ENCODE measurements around the gene ZBTB12.
"Not testable (repeated sequence)": the region's sequence is repeated elsewhere in the genome, so short reads cannot be mapped to it uniquely, and the experiment has no call there.

The ZBTB12 gene

DNA sequence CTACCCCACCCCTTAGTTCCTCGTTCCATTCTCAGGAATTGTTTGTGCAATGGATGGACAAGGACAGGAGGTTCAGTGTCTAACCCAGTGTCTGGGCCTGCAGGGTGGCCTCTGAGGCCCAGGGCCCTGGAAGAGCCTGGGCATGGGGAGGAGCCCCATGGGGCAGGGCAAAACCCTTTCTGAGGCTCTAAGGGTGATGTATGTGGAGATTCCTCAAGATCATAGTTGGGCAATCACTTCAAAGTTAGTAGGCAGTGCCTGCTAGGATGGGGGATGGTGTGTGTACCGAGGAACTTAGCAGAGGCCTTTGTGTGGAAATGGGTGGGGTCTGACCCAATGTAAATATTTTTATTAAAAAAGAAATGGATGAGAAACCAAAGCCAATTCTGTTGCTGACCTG is 18.9 kb upstream of the ZBTB12 start:
- no peak for DNase-seq

DNA sequence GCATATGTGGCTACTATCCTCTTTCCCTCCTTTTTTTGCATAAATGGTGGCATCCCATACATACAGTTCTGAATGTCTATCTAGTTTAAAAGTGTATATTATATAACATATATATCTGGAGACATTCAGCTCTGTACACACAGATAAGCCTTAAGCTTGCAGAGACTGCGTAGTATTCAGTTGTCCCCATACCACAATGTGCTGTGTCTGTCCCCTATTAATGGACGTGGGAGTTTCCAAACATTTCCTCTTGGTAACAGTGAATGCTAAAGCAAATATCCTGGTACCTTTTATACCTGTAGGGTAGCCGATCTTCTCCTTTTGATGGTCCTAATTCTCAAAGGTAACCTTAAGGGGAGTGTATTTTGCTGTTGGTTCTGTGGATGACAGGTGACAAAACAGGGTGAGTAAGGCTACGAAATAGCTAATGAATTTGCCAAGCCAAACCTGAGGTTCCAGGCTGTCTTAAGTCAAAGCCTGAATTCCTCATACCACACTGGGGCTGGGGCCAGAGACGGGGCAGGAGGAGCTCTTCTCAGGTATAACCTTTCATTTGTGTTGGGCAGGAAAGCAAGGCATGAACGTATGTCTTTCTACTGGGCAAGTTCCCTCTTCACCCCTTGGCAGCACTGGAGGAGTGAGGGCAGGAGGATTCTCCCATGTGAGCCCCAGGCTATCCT is 17.9 kb upstream of the ZBTB12 start:
- no peak for DNase-seq

DNA sequence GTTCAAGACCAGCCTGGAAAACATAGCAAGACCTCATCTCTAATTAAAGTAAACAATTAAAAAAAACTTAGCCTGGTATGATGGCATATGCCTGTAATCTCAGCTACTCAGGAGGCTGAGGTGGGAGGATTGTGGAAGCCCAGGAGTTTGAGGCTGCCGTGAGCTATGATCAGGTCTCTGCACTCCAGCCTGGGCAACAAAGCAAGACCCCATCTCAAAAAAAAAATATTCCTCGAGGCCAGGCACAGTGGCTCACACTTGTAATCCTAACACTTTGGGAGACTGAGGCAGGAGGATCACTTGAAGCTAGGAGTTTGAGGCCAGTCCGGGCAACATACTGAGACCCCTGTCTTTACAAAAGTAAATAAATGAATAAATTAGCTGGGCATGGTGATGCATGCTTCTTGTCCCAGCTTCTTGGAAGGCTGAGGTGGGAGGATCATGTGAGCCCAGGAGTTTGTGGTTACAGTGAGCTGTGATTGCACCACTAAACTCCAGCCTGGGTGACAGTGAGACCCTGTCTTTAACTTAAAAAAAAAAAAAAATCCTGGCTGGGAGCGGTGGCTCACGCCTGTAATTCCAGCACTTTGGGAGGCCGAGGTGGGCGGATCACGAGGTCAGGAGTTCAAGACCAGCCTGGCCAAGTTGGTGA is 16.3 kb upstream of the ZBTB12 start:
- no peak for DNase-seq

DNA sequence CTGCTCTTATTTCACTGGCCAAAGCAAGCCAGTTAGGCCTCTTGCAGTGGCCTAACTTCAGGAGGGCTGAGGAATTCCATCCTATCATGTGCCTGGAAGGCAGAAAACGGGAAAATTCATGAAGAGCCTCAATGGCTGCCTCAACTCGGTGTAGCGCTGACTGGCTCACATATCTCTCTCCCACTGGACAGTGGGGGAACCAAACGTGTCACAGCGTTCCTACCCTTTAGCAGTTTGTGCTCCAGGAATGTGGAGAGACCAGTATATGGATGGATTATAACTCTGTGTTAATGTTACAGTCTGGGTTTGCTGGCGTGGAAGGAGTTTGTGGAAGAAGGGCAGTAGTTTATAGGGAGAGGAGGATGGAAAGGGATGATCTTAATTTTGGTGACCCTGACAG is 13.9 kb upstream of the ZBTB12 start:
- DNase-seq = no peak

- DNase-seq = no peak
These were observed 13.5 kb upstream of the ZBTB12 start for GRCh38 chr6:31915351-31915750.

GRCh38 chr6:31911826-31912585 is 10.1 kb upstream of the ZBTB12 start:
- no peak for DNase-seq

DNA sequence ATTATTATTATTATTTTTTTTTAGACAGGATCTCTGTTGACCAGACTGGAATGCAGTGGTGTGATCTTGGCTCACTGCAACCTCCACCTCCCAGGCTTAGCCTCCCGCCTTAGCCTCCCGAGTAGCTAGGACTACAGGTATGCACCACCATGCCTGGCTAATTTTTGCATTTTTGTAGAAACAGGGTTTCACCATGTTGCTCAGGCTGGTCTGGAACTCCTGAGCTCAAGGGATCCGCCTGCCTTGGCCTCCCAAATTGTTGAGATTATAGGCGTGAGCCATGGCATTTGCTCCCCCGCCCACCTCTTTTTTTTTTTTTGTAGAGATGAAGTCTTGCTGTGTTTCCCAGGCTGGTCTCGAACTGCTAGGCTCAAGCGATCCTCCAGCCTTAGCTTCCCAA is 7.4 kb upstream of the ZBTB12 start:
- not testable (repeated sequence) for DNase-seq

DNA sequence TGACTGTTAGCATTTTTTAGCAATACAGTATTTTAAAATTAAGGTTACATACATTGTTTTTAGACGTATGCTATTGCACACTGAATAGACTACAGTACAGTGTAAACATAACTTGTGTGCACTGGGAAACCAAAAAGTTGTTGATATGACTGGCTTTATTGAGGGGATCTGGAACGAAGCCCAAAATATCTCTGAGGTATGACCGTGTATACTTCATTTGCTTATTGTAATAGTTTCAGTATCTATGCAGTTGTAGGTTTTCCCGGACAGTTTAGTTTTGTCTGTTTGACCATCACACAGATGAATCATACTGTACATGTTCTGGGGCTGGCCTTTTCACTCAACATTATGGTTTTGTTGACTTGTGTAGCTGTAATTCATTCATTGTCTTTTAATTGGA is 6.9 kb upstream of the ZBTB12 start:
- no peak for DNase-seq

- not testable (repeated sequence) for DNase-seq
These were observed 6.4 kb upstream of the ZBTB12 start for GRCh38 chr6:31908255-31908654.

DNA sequence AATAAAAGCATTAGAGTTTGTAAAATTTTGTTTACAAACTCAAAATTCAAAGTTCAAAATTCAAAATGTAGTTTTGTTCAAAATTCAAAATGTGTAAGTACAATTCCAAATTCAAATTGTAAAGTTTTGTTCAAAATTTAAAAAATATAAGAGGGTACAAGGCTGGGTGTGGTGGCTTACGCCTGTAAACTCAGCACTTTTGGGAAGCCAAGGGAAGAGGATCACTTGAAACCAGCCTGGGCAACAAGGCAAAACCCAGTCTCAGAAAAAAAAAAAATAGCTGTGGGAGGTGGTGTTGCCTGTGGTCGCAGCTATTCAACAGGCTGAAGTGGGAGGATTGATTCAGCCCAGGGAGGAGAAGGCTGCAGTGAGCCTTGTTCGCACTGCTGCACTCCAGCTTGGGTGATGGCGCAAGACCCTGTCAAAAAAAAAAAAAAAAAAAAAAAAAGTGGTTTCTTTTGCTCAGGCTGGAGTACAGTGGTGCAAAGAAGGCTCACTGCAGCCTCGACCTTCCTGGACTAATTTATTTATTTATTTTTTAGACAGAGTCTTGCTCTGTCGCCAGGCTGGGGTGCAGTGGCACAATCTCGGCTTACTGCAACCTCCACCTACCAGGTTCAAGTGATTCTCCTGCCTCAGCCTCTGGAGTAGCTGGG is 5.4 kb upstream of the ZBTB12 start:
- no peak for DNase-seq

DNA sequence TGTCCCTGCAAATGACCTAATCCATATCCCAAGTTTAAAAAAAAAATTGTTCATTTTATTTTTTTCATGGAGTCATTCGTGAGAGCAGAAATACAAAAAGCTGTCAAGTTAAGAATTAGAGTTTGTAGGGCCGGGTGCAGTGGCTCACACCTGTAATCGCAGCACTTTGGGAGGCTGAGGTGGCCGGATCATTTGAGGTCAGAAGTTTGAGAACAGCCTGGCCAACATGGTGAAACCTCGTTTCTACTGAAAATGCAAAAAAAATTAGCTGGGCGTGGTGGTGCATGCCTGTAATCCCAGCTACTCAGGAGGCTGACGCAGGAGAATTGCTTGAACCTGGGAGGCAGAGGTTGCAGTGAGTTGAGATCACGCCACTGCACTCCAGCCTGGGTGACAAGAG is 4.8 kb upstream of the ZBTB12 start:
- DNase-seq = not testable (repeated sequence)

DNA sequence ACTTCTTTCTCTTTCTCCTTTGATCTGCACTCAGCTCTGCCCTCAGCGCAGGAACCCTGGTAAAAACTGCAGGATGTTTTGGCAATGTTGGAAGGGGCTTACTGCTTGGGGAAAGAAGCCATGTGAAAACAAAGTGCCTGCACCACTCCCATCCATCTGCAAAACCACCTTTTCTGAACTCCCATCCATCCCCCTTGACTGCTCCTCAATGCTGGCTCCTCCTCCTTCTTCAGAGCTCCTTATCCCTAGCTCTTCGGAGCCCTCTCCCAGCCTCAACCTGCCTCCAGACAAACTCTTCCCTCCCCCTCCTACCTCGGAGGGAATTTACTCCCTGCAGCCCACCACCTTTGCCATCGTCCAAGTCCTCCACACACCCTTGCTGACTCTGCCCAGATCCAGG is 4.2 kb upstream of the ZBTB12 start:
- DNase-seq = no peak

GRCh38 chr6:31905041-31905440 is 3.2 kb upstream of the ZBTB12 start:
- DNase-seq = no peak

DNA sequence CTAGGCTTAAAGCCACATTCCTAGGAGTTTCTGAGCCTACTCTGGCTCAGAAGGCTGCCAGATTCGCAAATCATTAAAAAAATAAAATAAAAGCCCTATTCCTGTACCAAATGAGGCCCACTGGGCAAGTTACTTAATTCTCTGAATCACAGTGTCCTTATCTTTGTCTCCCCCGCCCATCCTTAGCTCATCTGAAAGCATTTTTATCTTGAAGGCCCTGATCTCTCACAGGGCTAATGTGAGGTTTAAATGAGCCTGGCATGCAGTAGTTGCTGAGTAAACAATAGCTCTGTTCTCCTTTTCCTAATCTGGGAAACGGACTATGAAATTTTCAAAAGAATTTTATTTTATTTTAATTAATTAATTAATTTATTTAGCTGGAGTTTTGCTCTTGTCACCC is 2.1 kb upstream of the ZBTB12 start:
- DNase-seq = no peak

DNA sequence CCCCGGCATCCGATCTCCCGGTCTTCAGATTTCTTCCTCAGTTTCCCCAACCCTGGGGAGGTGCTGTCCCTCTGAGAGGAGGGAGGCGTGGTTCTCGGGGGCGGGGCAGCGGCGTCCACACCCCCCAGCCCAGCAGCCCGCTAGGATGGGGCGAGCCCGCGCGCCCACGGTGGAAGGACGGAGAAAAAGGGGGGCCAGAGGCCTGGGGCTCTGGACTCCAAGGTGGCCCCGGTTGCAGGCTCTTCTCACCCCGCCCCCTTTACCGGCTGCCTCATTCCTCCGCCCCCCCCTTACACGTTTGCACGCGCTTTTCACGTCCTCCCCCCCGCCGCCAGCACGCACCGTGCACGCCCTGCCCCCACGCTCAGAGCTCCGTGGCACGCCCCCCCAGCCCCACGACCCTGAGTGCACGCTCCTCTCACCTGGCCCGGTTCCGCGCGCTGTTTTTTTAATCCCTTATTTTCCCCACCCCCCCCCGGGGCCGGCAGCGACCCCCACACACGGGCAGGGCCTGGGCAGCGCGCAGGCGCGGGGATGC is 402 bp downstream of the ZBTB12 start:
- peak; percentile 34 to 57 for DNase-seq

DNA sequence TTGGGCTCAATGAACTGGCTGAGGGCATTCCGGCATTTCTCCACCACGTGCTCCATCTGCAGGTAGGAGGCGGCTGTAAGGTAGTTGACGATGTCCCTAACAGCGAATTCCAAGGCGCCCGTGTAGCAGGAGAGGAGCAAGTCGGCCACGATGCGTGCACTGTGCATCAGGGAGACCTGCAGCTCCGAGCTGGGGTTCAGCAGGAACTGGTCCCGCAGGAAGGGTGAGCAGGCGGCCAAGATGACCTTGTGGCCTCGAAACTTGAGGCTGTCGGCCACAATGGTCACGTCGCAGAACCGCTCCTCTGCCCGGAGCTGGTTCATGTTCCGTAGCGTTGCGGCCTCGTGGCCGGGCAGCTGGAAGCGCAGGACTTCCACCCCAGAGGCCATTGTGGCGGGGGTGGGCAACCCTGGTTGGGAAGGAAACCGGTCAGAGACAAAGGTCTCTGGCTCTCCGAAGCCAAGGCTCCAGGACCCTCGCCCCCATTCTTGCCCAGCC is 920 bp downstream of the ZBTB12 start:
- DNase-seq = peak in 1 of 2 donors; percentile 47

DNA sequence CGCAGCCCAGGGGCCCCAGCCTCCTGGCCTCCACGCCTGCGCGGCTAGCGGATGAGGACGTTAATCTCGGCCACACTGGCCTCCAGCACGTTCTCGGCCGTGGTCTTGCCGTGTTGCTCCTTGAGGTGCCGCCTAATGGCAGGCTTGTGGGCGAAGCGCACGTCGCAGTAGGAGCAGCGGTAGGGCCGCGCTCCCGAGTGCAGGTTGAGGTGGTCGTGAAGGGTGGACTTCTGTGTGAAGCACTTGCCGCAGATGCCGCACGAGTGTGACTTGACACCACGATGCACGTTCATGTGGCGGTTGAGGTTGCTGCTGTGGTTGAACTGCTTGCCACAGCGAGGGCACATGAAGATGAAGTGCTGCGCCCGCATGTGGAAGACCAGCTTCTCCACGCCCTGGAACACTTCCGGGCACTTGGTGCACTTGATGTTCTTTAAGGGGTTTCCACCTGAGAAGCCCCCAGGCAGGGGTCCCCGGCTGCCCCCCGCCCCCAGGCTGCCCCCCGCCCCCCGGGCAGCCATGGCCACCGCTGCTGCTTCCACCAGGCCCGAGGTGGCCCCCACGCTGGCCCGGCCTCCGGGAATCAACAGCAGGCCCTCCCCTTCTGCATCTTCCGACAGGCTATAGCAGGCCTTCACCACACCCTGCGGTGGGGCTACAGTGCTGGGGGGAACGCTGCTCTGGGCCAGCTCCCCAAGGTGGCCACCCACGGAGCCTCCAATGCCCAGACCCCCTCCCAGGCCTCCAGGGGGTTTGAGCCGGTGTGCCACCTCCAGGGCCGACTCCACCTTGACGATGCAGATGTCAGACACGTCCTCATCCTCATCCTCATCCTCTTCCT is 1.8 kb downstream of the ZBTB12 start:
- no peak for DNase-seq

- DNase-seq = no peak
These were observed 2.7 kb downstream of the ZBTB12 start for GRCh38 chr6:31899215-31899614.

DNA sequence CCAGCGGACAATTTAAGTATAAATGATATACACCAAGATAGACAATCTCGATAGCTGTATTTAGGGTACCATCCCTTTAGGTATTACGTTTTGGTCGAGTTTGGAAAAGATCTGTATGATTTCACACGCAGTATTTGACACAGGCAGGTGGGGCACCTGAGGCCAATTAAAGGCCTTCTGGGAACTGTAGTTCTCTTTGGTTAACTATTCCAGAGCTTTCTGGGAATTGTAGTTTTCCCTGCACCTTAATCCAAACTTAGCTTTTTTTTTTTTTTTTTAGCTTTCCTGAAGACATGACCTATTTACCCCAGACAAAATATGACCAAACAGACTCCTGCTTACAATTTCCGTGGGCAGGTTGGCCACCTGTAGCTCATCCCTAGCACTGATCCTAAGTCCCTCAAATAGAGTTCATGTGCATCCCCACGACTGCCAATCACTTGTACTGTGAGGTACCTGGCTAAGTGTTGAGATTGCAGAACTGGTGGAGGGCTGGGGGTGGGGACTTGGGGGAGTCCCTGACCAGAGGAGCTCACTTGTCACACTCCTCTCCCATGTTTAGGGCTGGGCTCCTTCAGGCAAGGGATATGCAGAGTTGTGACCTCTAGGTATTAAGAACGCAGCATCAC is 3.4 kb downstream of the ZBTB12 start:
- DNase-seq = peak in 1 of 2 donors; percentile 57

DNA sequence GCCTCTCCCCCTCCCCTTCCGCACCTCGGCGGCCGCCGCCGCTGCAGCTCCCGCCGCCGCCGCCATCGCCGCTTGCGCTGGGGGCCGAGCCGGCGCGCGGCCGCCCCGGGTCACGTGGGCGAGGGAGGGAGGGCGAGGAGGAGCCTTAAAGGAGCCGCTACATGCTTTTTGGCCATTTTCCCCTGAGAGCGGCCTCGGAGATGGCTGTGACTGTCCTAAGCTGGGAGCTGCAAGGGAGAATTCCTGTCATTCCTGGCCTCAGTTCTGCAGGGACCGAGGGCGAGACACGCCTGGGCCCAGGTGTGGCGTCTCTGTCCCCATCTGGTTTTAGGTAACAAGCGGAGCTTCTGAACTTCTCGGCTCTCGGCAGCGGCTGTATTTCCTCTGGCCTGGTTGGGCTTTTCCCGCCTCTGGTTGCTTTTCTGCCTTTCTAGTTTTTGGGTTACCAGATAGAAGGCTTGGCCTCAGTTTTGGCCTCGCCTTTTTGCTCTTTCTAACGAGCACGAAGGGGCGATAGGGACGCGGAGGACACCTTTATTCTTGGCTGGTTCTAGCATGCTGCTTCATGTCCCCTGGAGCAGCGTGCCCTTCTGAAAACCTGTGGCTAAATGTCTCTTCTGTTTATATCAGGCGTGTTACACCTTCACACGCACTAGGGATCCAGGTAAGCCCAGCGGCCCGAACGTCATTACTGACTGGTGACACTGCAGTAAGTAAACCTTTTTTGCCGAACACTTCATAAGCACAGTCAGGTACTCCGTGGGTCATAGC is 4.1 kb downstream of the ZBTB12 start, which contains the start of gene EHMT2:
Gene EHMT2 (minus strand): TSS at position 87 of the 771 bp plus-strand sequence. CDS start 21 bp downstream, at position 66.
- DNase-seq = peak; percentile 87 to 92

Measured in hippocampal formation (tissue), 2 donors.